Central memory CD4-positive, alpha-beta T cell (primary cell): Measurements from ENCODE around the gene BRME1.

Source experiments
- DNase-seq: peaks from one replicate; pipeline ENCODE4 v3.0.0; 2022
- total RNA-seq, 3 experiments: gene quantifications; one replicate each; lab custom pipeline; 2026; lab: John Stamatoyannopoulos, UW

BRME1 gene
- total RNA-seq = 1.3 to 5.5 (median 4.2) reads per million in 3 experiments

GRCh38 chr19:13905634-13906520, at the start of gene BRME1, which contains the start of gene CC2D1A:
TSS of gene BRME1 (minus strand) at chr19:13906117. CDS start at chr19:13904892, 1,225 bp downstream.
TSS of gene CC2D1A (plus strand) at chr19:13906201. CDS start at chr19:13906442, 241 bp downstream.
- peak; percentile 89 for DNase-seq

GRCh38 chr19:13954185-13954584, 48.3 kb upstream of the BRME1 start:
- no peak for DNase-seq

GRCh38 chr19:13952931-13953531, 47.1 kb upstream of the BRME1 start:
- no peak for DNase-seq

- peak; percentile 99 for DNase-seq
Measured at GRCh38 chr19:13952154-13952930, 46.4 kb upstream of the BRME1 start, which contains the start of gene DCAF15. TSS of gene DCAF15 (plus strand) at chr19:13952509. CDS start at chr19:13952513, 4 bp downstream.

GRCh38 chr19:13951799-13952153, 45.9 kb upstream of the BRME1 start:
- DNase-seq = no peak

- no peak for DNase-seq
Measured at GRCh38 chr19:13951043-13951442, 45.1 kb upstream of the BRME1 start.

- no peak for DNase-seq
Measured at GRCh38 chr19:13946414-13946813, 40.5 kb upstream of the BRME1 start.

- DNase-seq = no peak
Measured at GRCh38 chr19:13942023-13942684, 36.2 kb upstream of the BRME1 start.

- DNase-seq = no peak
Measured at GRCh38 chr19:13938301-13939064, 32.6 kb upstream of the BRME1 start, which contains the start of gene PODNL1. TSS of gene PODNL1 (minus strand) at chr19:13938417. CDS start at chr19:13938181, 236 bp downstream.

- no peak for DNase-seq
Measured at GRCh38 chr19:13937479-13938300, 31.8 kb upstream of the BRME1 start.

- no peak for DNase-seq
Measured at GRCh38 chr19:13935765-13936510, 30.0 kb upstream of the BRME1 start.

GRCh38 chr19:13934785-13935109, 28.8 kb upstream of the BRME1 start:
- DNase-seq = no peak

- no peak for DNase-seq
Measured at GRCh38 chr19:13932911-13933393, 27.0 kb upstream of the BRME1 start.

GRCh38 chr19:13932149-13932637, 26.3 kb upstream of the BRME1 start:
- DNase-seq = no peak

GRCh38 chr19:13931391-13932148, 25.7 kb upstream of the BRME1 start:
- no peak for DNase-seq

- DNase-seq = no peak
Measured at GRCh38 chr19:13930402-13930801, 24.5 kb upstream of the BRME1 start.

GRCh38 chr19:13929956-13930355, 24.0 kb upstream of the BRME1 start:
- no peak for DNase-seq

GRCh38 chr19:13929340-13929739, 23.4 kb upstream of the BRME1 start:
- no peak for DNase-seq

- DNase-seq = no peak
Measured at GRCh38 chr19:13926715-13927114, 20.8 kb upstream of the BRME1 start.
